ENCODE data around the gene RNASEH2C. TPM values are rescaled to one million over a fixed set of nuclear protein-coding genes. Genes with fewer than 3 reads are reported as not detected.
A peak's percentile ranks its signal among the peaks of the same experiment; 100 is the strongest.

Gene RNASEH2C
- total and polyA plus RNA-seq, 4 donors = 21.8 to 97.7 (median 75.4) TPM

DNA sequence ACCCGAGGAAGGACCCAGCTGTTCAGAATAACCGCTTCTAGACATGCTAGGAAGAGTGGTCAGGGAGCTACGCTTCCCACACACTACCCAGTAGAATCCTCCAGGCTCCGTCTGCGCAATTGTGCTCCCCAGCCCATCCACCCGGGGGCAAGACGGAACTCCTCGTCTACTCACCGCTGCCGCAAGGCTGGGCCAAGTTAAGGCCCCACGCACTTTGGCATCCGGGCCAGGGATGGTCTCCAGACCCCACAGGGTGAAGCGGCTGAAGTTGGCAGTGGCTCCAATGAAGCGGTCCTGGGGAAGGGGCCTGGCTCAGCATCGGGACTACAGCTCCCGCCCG lies 757 bp downstream of the RNASEH2C start:
- H3K4me1 ChIP-seq (ENCODE audit: control insufficient read depth in 5 of 5, insufficient read depth in 5 of 5, low read length in 5 of 5) = peaks cover 0 to 17% (median 8%) of the 10 kb centered on the region in 5 donors
- no peaks in the 10 kb centered on the region for H3K9me3 ChIP-seq (ENCODE audit: control insufficient read depth in 4 of 4, insufficient read depth in 3 of 4, low read length in 3 of 4)
- peak; percentile 7 for ATAC-seq (ENCODE audit: insufficient read depth, low FRiP score)
- no peaks in the 10 kb centered on the region for H3K27me3 ChIP-seq (ENCODE audit: control insufficient read depth in 3 of 3, insufficient read depth in 3 of 3, low read length in 2 of 3)
- WGBS, 2 donors = 3 to 7% methylated on average over 15 to 17 of the region's 17 CpGs
- peak overlapping the region; percentile 69 for H3K4me3 ChIP-seq
- peaks cover 9 to 43% (median 35%) of the 10 kb centered on the region in 4 donors for H3K36me3 ChIP-seq (ENCODE audit: control insufficient read depth in 4 of 4, insufficient read depth in 4 of 4, low read length in 4 of 4)
- peak in 1 of 3 donors; percentile 35 for DNase-seq
- peak overlapping the region in 1 of 2 donors; percentile 78 for H3K9ac ChIP-seq (ENCODE audit: insufficient read depth in 1 of 2, low read length in 2 of 2)
- TF ChIP-seq, protein P1, sequence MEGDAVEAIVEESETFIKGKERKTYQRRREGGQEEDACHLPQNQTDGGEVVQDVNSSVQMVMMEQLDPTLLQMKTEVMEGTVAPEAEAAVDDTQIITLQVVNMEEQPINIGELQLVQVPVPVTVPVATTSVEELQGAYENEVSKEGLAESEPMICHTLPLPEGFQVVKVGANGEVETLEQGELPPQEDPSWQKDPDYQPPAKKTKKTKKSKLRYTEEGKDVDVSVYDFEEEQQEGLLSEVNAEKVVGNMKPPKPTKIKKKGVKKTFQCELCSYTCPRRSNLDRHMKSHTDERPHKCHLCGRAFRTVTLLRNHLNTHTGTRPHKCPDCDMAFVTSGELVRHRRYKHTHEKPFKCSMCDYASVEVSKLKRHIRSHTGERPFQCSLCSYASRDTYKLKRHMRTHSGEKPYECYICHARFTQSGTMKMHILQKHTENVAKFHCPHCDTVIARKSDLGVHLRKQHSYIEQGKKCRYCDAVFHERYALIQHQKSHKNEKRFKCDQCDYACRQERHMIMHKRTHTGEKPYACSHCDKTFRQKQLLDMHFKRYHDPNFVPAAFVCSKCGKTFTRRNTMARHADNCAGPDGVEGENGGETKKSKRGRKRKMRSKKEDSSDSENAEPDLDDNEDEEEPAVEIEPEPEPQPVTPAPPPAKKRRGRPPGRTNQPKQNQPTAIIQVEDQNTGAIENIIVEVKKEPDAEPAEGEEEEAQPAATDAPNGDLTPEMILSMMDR (IDR thresholded peaks at IDR 0.05; ENCODE audit: control extremely low read depth, extremely low read depth) = no peak
- H3K27ac ChIP-seq (ENCODE audit: low read depth in 1 of 2, low read length in 1 of 2) = peak overlapping the region; percentile 83 to 93

DNA sequence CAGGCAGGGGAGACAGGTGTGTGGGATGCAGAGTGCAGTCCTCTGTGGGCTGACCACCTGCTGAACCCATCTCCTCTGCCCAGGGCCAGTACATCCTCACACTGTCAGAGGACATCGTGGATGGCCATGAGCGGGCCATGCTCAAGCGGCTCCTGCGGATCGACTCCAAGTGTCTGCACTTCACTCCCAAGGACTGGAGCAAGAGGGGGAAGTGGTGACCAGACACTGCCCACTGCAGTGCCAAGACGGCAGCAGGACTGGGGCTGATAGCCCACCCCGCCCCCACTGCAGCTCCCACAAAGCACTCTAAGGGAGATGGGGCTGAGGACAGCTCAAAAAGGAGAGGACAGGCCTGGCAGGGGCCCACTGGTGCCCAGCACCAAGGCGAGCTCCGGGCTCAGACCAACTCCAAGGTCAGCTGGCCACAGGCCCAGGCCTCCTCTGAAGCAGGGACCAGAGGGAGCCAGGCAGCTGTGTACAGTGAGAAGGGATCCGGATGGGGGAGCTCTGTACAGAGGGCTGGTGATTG lies 1.6 kb downstream of the RNASEH2C start:
- Histone ChIP-seq H3K27ac (ENCODE audit: low read depth in 1 of 2, low read length in 1 of 2) (no peak overlapping the region), H3K4me1 (ENCODE audit: control insufficient read depth in 5 of 5, insufficient read depth in 5 of 5, low read length in 5 of 5) (peaks cover 0 to 17% (median 8%) of the 10 kb centered on the region in 5 donors), H3K27me3 (ENCODE audit: control insufficient read depth in 3 of 3, insufficient read depth in 3 of 3, low read length in 2 of 3) (no peaks in the 10 kb centered on the region), H3K9me3 (ENCODE audit: control insufficient read depth in 4 of 4, insufficient read depth in 3 of 4, low read length in 3 of 4) (no peaks in the 10 kb centered on the region), H3K36me3 (ENCODE audit: control insufficient read depth in 4 of 4, insufficient read depth in 4 of 4, low read length in 4 of 4) (peaks cover 9 to 51% (median 43%) of the 10 kb centered on the region in 4 donors), H3K4me3 (no peak overlapping the region), H3K9ac (ENCODE audit: insufficient read depth in 1 of 2, low read length in 2 of 2) (no peak overlapping the region)
- DNase-seq (no peak), ATAC-seq (ENCODE audit: insufficient read depth, low FRiP score) (no peak)
- 74 to 81% methylated on average over 10 of the region's 10 CpGs for WGBS, 2 donors
- TF ChIP-seq, protein P1 (IDR thresholded peaks at IDR 0.05; ENCODE audit: control extremely low read depth, extremely low read depth) = no peak

GRCh38 chr11:65718531-65718930 lies 2.1 kb downstream of the RNASEH2C start:
- WGBS, 2 donors = 97 to 99% methylated on average over 4 of the region's 4 CpGs
- no peak for DNase-seq
- H3K4me3 ChIP-seq = no peak overlapping the region
- peaks cover 0 to 17% (median 8%) of the 10 kb centered on the region in 5 donors for H3K4me1 ChIP-seq (ENCODE audit: control insufficient read depth in 5 of 5, insufficient read depth in 5 of 5, low read length in 5 of 5)
- no peaks in the 10 kb centered on the region for H3K9me3 ChIP-seq (ENCODE audit: control insufficient read depth in 4 of 4, insufficient read depth in 3 of 4, low read length in 3 of 4)
- H3K27ac ChIP-seq (ENCODE audit: low read depth in 1 of 2, low read length in 1 of 2) = no peak overlapping the region
- H3K36me3 ChIP-seq (ENCODE audit: control insufficient read depth in 4 of 4, insufficient read depth in 4 of 4, low read length in 4 of 4) = peaks cover 9 to 56% (median 48%) of the 10 kb centered on the region in 4 donors
- H3K9ac ChIP-seq (ENCODE audit: insufficient read depth in 1 of 2, low read length in 2 of 2) = no peak overlapping the region
- H3K27me3 ChIP-seq (ENCODE audit: control insufficient read depth in 3 of 3, insufficient read depth in 3 of 3, low read length in 2 of 3) = no peaks in the 10 kb centered on the region
- TF ChIP-seq, protein P1 (IDR thresholded peaks at IDR 0.05; ENCODE audit: control extremely low read depth, extremely low read depth) = no peak
- ATAC-seq (ENCODE audit: insufficient read depth, low FRiP score) = no peak

GRCh38 chr11:65717906-65718305 lies 2.7 kb downstream of the RNASEH2C start:
- H3K9me3 ChIP-seq (ENCODE audit: control insufficient read depth in 4 of 4, insufficient read depth in 3 of 4, low read length in 3 of 4) = no peaks in the 10 kb centered on the region
- no peaks in the 10 kb centered on the region for H3K27me3 ChIP-seq (ENCODE audit: control insufficient read depth in 3 of 3, insufficient read depth in 3 of 3, low read length in 2 of 3)
- H3K4me1 ChIP-seq (ENCODE audit: control insufficient read depth in 5 of 5, insufficient read depth in 5 of 5, low read length in 5 of 5) = peaks cover 0 to 19% (median 8%) of the 10 kb centered on the region in 5 donors
- H3K36me3 ChIP-seq (ENCODE audit: control insufficient read depth in 4 of 4, insufficient read depth in 4 of 4, low read length in 4 of 4) = peaks cover 9 to 60% (median 53%) of the 10 kb centered on the region in 4 donors
- no peak overlapping the region for H3K27ac ChIP-seq (ENCODE audit: low read depth in 1 of 2, low read length in 1 of 2)
- WGBS, 2 donors = 79 to 82% methylated on average over 6 of the region's 6 CpGs
- TF ChIP-seq, protein P1 (IDR thresholded peaks at IDR 0.05; ENCODE audit: control extremely low read depth, extremely low read depth) = no peak
- no peak overlapping the region for H3K4me3 ChIP-seq
- DNase-seq (no peak), ATAC-seq (ENCODE audit: insufficient read depth, low FRiP score) (no peak)
- H3K9ac ChIP-seq (ENCODE audit: insufficient read depth in 1 of 2, low read length in 2 of 2) = no peak overlapping the region
